Measurements from ENCODE around the gene UNK.
"Not testable (repeated sequence)": the region's sequence is repeated elsewhere in the genome, so short reads cannot be mapped to it uniquely, and the experiment has no call there.

The UNK gene

GRCh38 chr17:75754378-75755204 is 30.0 kb upstream of the UNK start:
- DNase-seq, result no peak

- peak; percentile 60 for DNase-seq
These were observed 29.3 kb upstream of the UNK start for GRCh38 chr17:75755205-75755901.

GRCh38 chr17:75755990-75756389 is 28.6 kb upstream of the UNK start:
- DNase-seq, result no peak

GRCh38 chr17:75756451-75757085 is 28.0 kb upstream of the UNK start:
- no peak for DNase-seq

DNA sequence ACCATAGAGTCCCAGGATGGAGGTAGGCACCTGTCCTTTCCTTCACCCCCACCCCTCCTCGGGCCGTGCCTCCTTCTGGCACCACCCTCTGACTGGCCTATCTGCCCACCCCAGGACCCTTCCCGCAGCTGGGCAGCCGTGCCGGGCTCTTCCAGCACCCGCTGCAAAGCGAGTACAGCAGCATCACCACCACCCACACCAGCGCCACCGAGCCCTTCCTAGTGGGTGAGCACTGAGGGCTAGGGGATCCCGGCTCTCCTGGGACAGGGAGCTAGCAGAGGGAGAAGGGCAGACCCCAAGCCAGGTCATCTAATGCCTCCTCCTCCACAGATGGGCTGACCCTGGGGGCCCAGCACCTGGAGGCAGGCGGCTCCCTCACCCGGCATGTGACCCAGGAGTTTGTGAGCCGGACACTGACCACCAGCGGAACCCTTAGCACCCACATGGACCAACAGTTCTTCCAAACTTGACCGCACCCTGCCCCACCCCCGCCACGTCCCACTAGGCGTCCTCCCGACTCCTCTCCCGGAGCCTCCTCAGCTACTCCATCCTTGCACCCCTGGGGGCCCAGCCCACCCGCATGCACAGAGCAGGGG is 27.4 kb upstream of the UNK start:
- no peak for DNase-seq

- DNase-seq, result no peak
These were observed 26.3 kb upstream of the UNK start for GRCh38 chr17:75758131-75758905.

DNA sequence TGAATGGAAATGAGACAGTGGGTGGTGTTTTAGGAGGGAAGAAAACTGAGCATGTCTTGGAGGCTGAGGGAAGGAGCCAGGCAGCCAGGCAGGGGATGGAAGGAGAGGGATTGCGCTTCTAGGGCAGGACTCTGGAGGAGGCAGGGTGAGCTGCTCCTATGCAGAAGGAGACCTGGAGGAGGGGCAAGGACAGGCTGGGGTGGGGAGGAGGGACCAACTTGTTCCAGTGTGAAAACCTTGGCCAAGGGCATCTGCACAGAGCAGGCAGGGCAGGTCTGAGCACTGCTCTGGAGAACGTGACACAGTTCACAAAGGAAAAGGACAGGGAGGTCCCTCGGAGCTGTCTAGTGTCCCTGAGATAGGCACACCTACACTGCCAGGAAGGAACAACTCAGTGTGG is 25.1 kb upstream of the UNK start:
- no peak for DNase-seq

- DNase-seq, result not testable (repeated sequence)
These were observed 24.5 kb upstream of the UNK start for GRCh38 chr17:75759978-75760640.

DNA sequence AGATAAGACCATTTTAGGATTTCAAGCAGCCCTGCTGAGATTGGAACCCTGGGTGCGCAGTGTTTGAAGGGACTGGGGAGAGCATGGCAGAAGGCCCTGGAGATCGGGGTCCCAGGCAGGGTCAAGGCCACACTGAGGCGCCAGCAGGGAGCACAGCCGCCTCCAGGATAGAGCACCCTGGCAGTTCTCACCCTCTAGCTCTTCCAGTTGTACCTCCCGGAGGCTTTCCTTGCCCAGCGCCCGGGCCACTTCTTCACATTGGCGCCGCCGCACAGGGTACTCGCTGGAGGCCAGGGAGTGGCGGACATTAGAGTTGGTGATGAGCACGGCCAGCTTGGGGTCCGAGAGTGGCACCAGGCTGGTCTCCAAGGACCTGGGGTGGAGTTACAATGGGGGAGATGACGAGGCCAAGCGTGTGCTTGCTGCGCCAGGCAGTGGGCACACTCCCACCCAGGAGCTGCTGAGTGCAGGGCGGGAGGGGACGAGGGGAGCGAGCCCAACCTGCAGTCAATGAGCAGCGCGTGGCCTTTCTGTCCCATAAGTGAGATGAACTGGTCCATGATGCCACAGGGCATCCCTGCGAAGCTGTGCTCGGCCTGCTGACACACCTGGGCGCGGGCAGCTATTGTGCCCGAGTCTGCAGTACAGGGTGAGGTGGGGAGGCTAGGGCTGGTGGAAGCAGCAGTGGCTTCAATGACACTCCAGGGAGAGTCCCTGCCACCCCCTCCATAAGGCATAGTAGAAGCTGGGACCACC is 21.9 kb upstream of the UNK start:
- DNase-seq, result no peak

DNA sequence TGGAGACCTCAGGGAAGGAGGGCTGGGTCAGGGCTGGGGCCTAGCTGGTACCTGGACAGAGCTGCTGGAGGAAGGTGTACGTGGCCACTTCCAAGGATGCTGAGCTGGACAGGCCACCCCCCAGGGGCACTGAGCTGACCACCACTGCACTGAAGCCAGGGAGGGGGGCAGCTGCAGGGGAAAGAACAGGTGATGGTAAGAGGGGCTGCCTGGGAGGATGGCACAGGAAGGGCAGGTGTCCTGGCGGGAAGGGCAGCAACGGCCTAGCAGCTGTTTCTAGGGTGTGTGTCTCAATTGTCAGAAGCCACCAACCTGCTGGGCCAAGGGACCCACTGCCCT is 21.4 kb upstream of the UNK start:
- no peak for DNase-seq

DNA sequence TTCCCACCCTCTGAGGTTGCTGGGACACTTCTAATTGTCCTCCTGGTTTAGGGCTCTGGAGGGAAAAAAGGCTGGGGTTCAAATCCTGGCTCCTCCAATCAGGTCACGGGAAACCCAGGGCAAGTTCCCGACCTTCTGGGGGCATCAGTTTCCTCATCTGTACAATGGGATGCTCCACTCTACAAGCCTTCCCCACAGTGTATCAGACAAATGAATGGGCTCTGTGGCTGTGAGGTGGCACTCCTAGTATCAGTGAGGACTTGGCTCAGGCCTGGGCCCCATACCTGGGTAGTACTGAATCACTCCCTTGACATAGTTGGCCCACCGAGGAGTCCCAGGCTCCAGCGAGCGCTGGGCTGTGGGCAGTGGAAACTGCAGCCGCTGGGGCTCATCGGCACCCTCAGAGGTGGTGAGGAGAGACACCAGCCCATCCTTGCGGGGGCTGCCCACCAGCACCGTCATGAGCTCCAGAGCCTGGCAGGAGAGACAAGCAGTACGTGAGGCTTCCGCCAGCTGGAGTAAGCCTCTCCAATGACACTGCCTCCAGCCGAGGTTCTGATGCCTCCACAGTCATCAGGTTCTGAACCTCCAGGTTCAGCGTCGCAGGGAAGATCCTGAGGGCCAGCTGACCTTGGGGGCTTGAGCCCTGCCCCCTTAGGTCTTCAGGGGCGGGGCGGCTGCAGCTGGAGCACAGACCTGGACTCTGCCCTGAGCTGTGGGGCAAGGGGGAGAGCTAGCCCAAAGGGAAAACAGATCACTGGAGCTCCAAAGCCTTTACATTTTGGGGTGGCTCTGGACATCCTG is 20.8 kb upstream of the UNK start:
- DNase-seq, result no peak

DNA sequence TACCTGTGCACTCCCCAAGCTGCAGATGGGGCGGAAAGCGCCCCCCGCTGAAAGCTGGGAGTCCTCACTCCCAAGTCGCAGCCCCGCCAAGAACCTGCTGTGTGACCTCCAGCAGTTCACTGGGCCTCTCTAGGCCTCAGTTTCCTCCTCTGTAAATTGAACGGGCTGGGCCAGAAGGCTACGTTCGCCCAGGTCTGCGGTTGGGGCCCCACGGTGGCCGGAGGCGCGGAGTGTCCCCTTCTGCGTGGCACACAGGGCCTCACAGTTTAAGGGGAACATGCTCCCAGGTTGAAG is 20.2 kb upstream of the UNK start:
- no peak for DNase-seq

DNA sequence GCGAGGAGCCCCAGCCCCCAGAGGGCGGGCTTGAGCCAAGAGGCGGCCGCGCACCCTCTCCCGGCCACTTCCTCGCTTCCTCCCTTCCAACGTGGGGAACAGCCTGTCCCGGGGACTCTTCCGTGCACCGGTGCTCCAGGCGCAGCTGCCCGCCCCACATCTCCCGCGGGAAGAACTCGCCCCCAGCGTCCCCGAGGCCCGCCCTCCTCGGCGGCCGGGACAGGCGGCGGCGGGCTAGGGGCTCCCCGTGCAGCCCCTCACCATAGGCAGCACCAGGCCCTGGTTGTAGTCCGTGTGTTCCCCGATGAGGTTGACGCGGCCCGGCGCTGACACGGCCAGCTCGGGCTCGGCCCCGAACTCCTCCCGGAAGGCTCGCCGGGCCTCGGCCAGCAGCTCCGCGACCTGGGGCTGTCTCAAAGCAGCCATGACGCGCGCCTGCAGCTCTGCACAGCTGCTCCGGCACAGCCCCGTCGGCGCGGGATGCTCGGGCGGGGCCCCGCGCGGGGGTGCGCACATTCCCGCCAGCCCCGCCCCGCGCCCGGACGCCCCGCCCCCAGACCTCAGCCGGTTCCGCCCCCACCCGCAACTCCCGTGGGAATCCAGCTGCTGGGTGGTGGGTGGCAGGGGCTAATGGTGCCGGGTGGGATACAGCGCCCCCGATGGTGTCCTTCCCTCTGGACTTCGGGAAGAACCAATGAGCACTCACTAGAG is 19.7 kb upstream of the UNK start, which contains the start of gene GALK1:
TSS of gene GALK1 (minus strand) at position 482 of the 711 bp plus-strand sequence. CDS start at position 426, 56 bp downstream.
- DNase-seq, result peak; percentile 84

GRCh38 chr17:75765981-75766380 is 18.6 kb upstream of the UNK start:
- no peak for DNase-seq

DNA sequence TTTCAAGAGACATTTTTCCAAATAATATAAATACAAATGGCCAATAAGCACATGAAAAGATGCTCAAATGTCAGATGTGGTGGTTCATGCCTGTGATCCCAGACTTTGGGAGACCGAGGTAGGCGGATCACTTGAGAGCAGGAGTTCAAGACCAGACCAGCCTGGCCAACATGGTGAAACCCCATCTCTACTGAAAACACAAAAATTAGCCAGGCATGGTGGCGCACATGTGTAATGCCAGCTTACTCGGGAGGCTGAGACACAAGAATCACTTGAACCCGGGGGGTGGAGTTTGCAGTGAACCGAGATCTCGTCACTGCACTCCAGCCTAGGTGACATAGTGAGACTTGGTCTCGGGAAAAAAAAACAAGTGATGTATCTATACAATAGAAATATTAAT is 16.7 kb upstream of the UNK start:
- DNase-seq, result no peak

DNA sequence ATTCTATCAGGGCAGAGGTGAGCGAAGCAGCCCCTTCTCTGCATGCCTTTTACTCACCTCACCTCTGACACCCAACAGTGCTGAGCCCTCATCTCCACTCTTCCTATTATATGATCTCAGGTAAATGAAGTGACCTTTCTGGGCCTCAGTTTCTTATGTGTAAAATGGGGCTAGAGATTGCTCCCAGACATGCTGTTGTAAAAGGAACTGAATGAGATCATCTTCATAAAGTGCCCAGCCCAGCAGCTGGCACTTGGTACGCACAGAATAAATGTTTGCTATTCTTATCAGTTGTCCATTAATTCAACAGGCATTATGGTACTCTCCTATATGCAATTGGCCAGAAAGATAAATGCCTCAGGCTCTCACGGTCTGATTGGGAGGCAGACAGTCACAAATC is 15.1 kb upstream of the UNK start:
- no peak for DNase-seq

- no peak for DNase-seq
These were observed 13.0 kb upstream of the UNK start for GRCh38 chr17:75771334-75772281.

- DNase-seq, result no peak
These were observed 11.3 kb upstream of the UNK start for GRCh38 chr17:75773121-75773807.

All from left hindlimb (tissue), 1 donor.